H9 (cell line): Measurements from ENCODE around the gene PRPH. TPM values are rescaled to one million over a fixed set of nuclear protein-coding genes. Genes with fewer than 3 reads are reported as not detected.
"Not testable (repeated sequence)": the region's sequence is repeated elsewhere in the genome, so short reads cannot be mapped to it uniquely, and the experiment has no call there.

ENCODE experiments used
- DNase-seq: peaks from one replicate; pipeline ENCODE4 v3.0.0-alpha.2; 2017
- H2AFZ ChIP-seq: one replicate; pipeline ENCODE4 v1.6.1; 2013; ENCODE audit warnings: mild to moderate bottlenecking, low read length, control low read depth, moderate library complexity
- H2AK5ac ChIP-seq: 2 replicates; pipeline ENCODE4 v1.6.1; 2013; ENCODE audit warnings: low read length, control low read depth, mixed read lengths; ENCODE audit not compliant: insufficient read length
- H2BK120ac ChIP-seq: one replicate; pipeline ENCODE4 v1.6.1; 2013; ENCODE audit warnings: low read depth, mild to moderate bottlenecking, low read length, control low read depth, inconsistent platforms; ENCODE audit not compliant: poor library complexity, severe bottlenecking
- H2BK12ac ChIP-seq: 2 replicates; pipeline ENCODE4 v1.6.1; 2013; ENCODE audit warnings: low read length, control low read depth, mixed read lengths, low read depth; ENCODE audit not compliant: insufficient read length
- H2BK15ac ChIP-seq: 2 replicates; pipeline ENCODE4 v1.6.1; 2013; ENCODE audit warnings: low read depth, low read length, control low read depth
- H2BK20ac ChIP-seq: one replicate; pipeline ENCODE4 v1.6.1; 2013; ENCODE audit warnings: low read depth, mild to moderate bottlenecking, low read length, control low read depth, inconsistent platforms; ENCODE audit not compliant: poor library complexity, severe bottlenecking
- H2BK5ac ChIP-seq: 2 replicates; pipeline ENCODE4 v1.6.1; 2013; ENCODE audit warnings: low read length, control low read depth, mixed read lengths; ENCODE audit not compliant: insufficient read length
- H3K14ac ChIP-seq: 2 replicates; pipeline ENCODE4 v1.6.1; 2013; ENCODE audit warnings: low read length, control low read depth; ENCODE audit not compliant: insufficient read depth
- H3K18ac ChIP-seq: 2 replicates; pipeline ENCODE4 v1.6.1; 2013; ENCODE audit warnings: low read depth, mild to moderate bottlenecking, mixed read lengths, low read length, control low read depth; ENCODE audit not compliant: insufficient read length
- H3K23ac ChIP-seq: 2 replicates; pipeline ENCODE4 v1.6.1; 2013; ENCODE audit warnings: low read length, control low read depth, mixed read lengths, low read depth; ENCODE audit not compliant: insufficient read length
- H3K23me2 ChIP-seq: 2 replicates; pipeline ENCODE4 v1.6.1; 2013; ENCODE audit warnings: low read depth, mild to moderate bottlenecking, mixed read lengths, low read length, control low read depth; ENCODE audit not compliant: insufficient read length, poor library complexity, severe bottlenecking
- H3K27ac ChIP-seq: 2 replicates; pipeline ENCODE4 v1.5.1; 2013; ENCODE audit warnings: low read length, control low read depth, mixed read lengths, low read depth; ENCODE audit not compliant: insufficient read length
- H3K27me3 ChIP-seq: 2 replicates; pipeline ENCODE4 v1.6.1; 2013; ENCODE audit warnings: low read length, control low read depth, inconsistent platforms; ENCODE audit not compliant: insufficient read depth
- H3K4ac ChIP-seq: 2 replicates; pipeline ENCODE4 v1.6.1; 2013; ENCODE audit warnings: low read depth, mild to moderate bottlenecking, control low read depth, inconsistent platforms, low read length, moderate library complexity
- H3K4me1 ChIP-seq: 2 replicates; pipeline ENCODE4 v1.6.1; 2013; ENCODE audit warnings: low read length, control low read depth, inconsistent platforms; ENCODE audit not compliant: insufficient read depth
- H3K4me2 ChIP-seq: 2 replicates; pipeline ENCODE4 v1.6.1; 2013; ENCODE audit warnings: low read length, control low read depth, mixed read lengths; ENCODE audit not compliant: insufficient read length, insufficient read depth
- H3K56ac ChIP-seq: 2 replicates; pipeline ENCODE4 v1.6.1; 2013; ENCODE audit warnings: low read depth, mild to moderate bottlenecking, mixed read lengths, low read length, control low read depth; ENCODE audit not compliant: insufficient read length
- H3K79me1 ChIP-seq: 2 replicates; pipeline ENCODE4 v1.6.1; 2013; ENCODE audit warnings: low read depth, mild to moderate bottlenecking, moderate library complexity, low read length, control low read depth, inconsistent platforms; ENCODE audit not compliant: insufficient read depth, poor library complexity, severe bottlenecking
- H3K79me2 ChIP-seq: 2 replicates; pipeline ENCODE4 v1.6.1; 2013; ENCODE audit warnings: low read length, control low read depth, inconsistent platforms; ENCODE audit not compliant: insufficient read depth
- H3K9ac ChIP-seq: 2 replicates; pipeline ENCODE4 v1.6.1; 2013; ENCODE audit warnings: low read length, control low read depth, mixed read lengths; ENCODE audit not compliant: insufficient read length; ENCODE audit errors: extremely low read depth
- H3K9me3 ChIP-seq: one replicate; pipeline ENCODE4 v1.6.1; 2013; ENCODE audit warnings: low read depth, low read length, inconsistent platforms; ENCODE audit not compliant: control insufficient read depth
- H3T11ph ChIP-seq: one replicate; pipeline ENCODE4 v1.6.1; 2013; ENCODE audit warnings: mild to moderate bottlenecking, low read length, control low read depth, inconsistent platforms
- H4K20me1 ChIP-seq: one replicate; pipeline ENCODE4 v1.6.1; 2013; ENCODE audit not compliant: control insufficient read depth, insufficient read length, insufficient read depth
- H4K5ac ChIP-seq: 2 replicates; pipeline ENCODE4 v1.6.1; 2013; ENCODE audit warnings: low read depth, mild to moderate bottlenecking, mixed read lengths, low read length, control low read depth; ENCODE audit not compliant: insufficient read length
- H4K8ac ChIP-seq: replicated peaks from 2 replicates; pipeline ENCODE4 v1.6.1; 2013; ENCODE audit warnings: low read length, control low read depth, mixed read lengths, low read depth; ENCODE audit not compliant: insufficient read length
- H4K91ac ChIP-seq: 2 replicates; pipeline ENCODE4 v1.6.1; 2013; ENCODE audit warnings: low read depth, mild to moderate bottlenecking, moderate library complexity, mixed read lengths, low read length, control low read depth; ENCODE audit not compliant: insufficient read length
- H3K27ac Mint-ChIP-seq, 3 experiments: 2 replicates in 2 of 3; 3 replicates in 1 of 3; pipeline ENCODE4 v1.8.0; 2020 to 2021; ENCODE audit warnings: mixed read lengths in 3 of 3, mild to moderate bottlenecking in 1 of 3, moderate library complexity in 1 of 3
- H3K27me3 Mint-ChIP-seq: 2 replicates; pipeline ENCODE4 v1.8.0; 2021; ENCODE audit warnings: low read depth, mild to moderate bottlenecking, moderate library complexity, mixed read lengths
- H3K36me3 Mint-ChIP-seq, 3 experiments: 2 replicates in 2 of 3; 3 replicates in 1 of 3; pipeline ENCODE4 v1.8.0; 2020 to 2021; ENCODE audit warnings: low read depth in 3 of 3, mixed read lengths in 3 of 3; ENCODE audit not compliant: insufficient read depth in 1 of 3
- H3K4me1 Mint-ChIP-seq, 2 experiments: 2 replicates each; pipeline ENCODE4 v1.8.0; 2020; ENCODE audit warnings: mixed read lengths in 2 of 2
- H3K4me3 Mint-ChIP-seq, 2 experiments: 2 replicates in 1 of 2; 3 replicates in 1 of 2; pipeline ENCODE4 v1.8.0; 2020 to 2021; ENCODE audit warnings: mild to moderate bottlenecking in 2 of 2, mixed read lengths in 2 of 2, moderate library complexity in 1 of 2
- H3K9me3 Mint-ChIP-seq, 2 experiments: 2 replicates in 1 of 2; 3 replicates in 1 of 2; pipeline ENCODE4 v1.8.0; 2020; ENCODE audit warnings: mild to moderate bottlenecking in 2 of 2, mixed read lengths in 2 of 2, moderate library complexity in 1 of 2
- CTCF ChIP-seq: fragments of 200-600 bp; sonication (generic); conservative IDR thresholded peaks from 3 replicates; pipeline ENCODE4 v1.8.0; 2021; ENCODE audit warnings: antibody characterized with exemption, mild to moderate bottlenecking
- WGBS: extraction: QIAGEN DNeasy Blood & Tissue Kit; methylation state at CpG from one replicate; pipeline ENCODE4 v1.1.7; 2013; ENCODE audit warnings: missing lambda C conversion rate, low lambda C conversion rate, mixed read lengths; ENCODE audit not compliant: insufficient read length; ENCODE audit errors: extremely low coverage; 5-methylcytosine and 5-hydroxymethylcytosine counted together
- total RNA-seq: library from RNA; stranded (reverse); gene quantifications from 2 replicates; pipeline ENCODE4 v1.2.1, GENCODE V29; 2021

The PRPH gene
- total RNA-seq, 1 experiment from 2014 or later, result 1.1 TPM

GRCh38 chr12:49255857-49256637, 38.9 kb upstream of the PRPH start:
- H3T11ph ChIP-seq, result no peak overlapping the region
- no peaks in the 10 kb centered on the region for H3K79me2 ChIP-seq
- Mint-ChIP-seq H3K9me3 (no peaks in the 10 kb centered on the region), H3K27ac (peak overlapping the region in 1 of 3 experiments; percentile 34; a peak in 1 of 7 replicates), H3K4me3 (no peak overlapping the region), H3K4me1 (peaks cover 6 to 10% of the 10 kb centered on the region in 2 experiments), H3K36me3 (no peaks in the 10 kb centered on the region), H3K27me3 (no peaks in the 10 kb centered on the region)
- no peak overlapping the region for H4K5ac ChIP-seq
- H3K14ac ChIP-seq, result no peak overlapping the region
- no peak overlapping the region for H4K8ac ChIP-seq
- no peak overlapping the region for H2BK20ac ChIP-seq
- no peak overlapping the region for H2AK5ac ChIP-seq
- no peak overlapping the region for H2AFZ ChIP-seq
- no peak overlapping the region for H2BK12ac ChIP-seq
- no CpG with 5 or more reads among the region's 11 CpGs for WGBS
- H3K27me3 ChIP-seq, result no peaks in the 10 kb centered on the region
- H3K23me2 ChIP-seq, result no peaks in the 10 kb centered on the region
- no peak overlapping the region for H2BK5ac ChIP-seq
- no peak overlapping the region for H3K4ac ChIP-seq
- H3K79me1 ChIP-seq, result no peaks in the 10 kb centered on the region
- no peak overlapping the region for H3K18ac ChIP-seq
- H3K23ac ChIP-seq, result no peak overlapping the region
- no peaks in the 10 kb centered on the region for H4K20me1 ChIP-seq
- H4K91ac ChIP-seq, result no peak overlapping the region
- no peak for DNase-seq
- no peaks in the 10 kb centered on the region for H3K9me3 ChIP-seq
- no peak overlapping the region for H3K4me2 ChIP-seq
- no peak overlapping the region for H2BK120ac ChIP-seq
- no peak overlapping the region for H3K9ac ChIP-seq
- TF ChIP-seq CTCF, result no peak
- H2BK15ac ChIP-seq, result no peak overlapping the region
- no peak overlapping the region for H3K56ac ChIP-seq
- H3K27ac ChIP-seq, result no peak overlapping the region
- H3K4me1 ChIP-seq, result no peaks in the 10 kb centered on the region

GRCh38 chr12:49257508-49258184, 37.3 kb upstream of the PRPH start:
- not testable (repeated sequence) for H2BK120ac ChIP-seq, H3K18ac ChIP-seq, H3K4me1 ChIP-seq, H3K79me2 ChIP-seq, H3K79me1 ChIP-seq, H3K56ac ChIP-seq, DNase-seq, H3K9me3 Mint-ChIP-seq, H2BK5ac ChIP-seq, H3T11ph ChIP-seq, H3K27ac ChIP-seq, H3K4me3 Mint-ChIP-seq, H2BK20ac ChIP-seq, H3K14ac ChIP-seq, H3K23ac ChIP-seq, H3K23me2 ChIP-seq, H3K9me3 ChIP-seq, H2BK15ac ChIP-seq, H4K8ac ChIP-seq, H3K4ac ChIP-seq, H4K20me1 ChIP-seq, H3K27me3 ChIP-seq, H2BK12ac ChIP-seq, H3K27me3 Mint-ChIP-seq, H2AK5ac ChIP-seq, H3K27ac Mint-ChIP-seq, H3K9ac ChIP-seq, H3K4me2 ChIP-seq, H2AFZ ChIP-seq, H3K36me3 Mint-ChIP-seq, H4K91ac ChIP-seq, H4K5ac ChIP-seq
- WGBS, result no CpG with 5 or more reads among the region's 10 CpGs
- peaks cover 6 to 10% of the 10 kb centered on the region in 2 experiments for H3K4me1 Mint-ChIP-seq
